Trophoblast cell (in vitro differentiated cells and primary cell): ENCODE results near the gene GLMP.

Experiments
- DNase-seq, 2 donors: peaks; one replicate each; pipeline ENCODE4 v3.0.0-alpha.2; 2016
- H2AFZ ChIP-seq: 2 replicates; pipeline ENCODE4 v1.6.1; 2013; ENCODE audit warnings: low read length, moderate library complexity, mild to moderate bottlenecking; ENCODE audit not compliant: insufficient read depth, poor library complexity
- H2AK5ac ChIP-seq: 2 replicates; pipeline ENCODE4 v1.6.1; 2013; ENCODE audit warnings: mild to moderate bottlenecking, low read length
- H2BK120ac ChIP-seq: 2 replicates; pipeline ENCODE4 v1.6.1; 2013; ENCODE audit warnings: low read length, mild to moderate bottlenecking, moderate library complexity; ENCODE audit not compliant: insufficient read depth, poor library complexity
- H2BK12ac ChIP-seq: 2 replicates; pipeline ENCODE4 v1.6.1; 2013; ENCODE audit warnings: mild to moderate bottlenecking, low read length, moderate library complexity
- H2BK5ac ChIP-seq: 2 replicates; pipeline ENCODE4 v1.6.1; 2013; ENCODE audit warnings: low read length, low read depth, moderate library complexity, mild to moderate bottlenecking; ENCODE audit not compliant: poor library complexity
- H3K14ac ChIP-seq: 2 replicates; pipeline ENCODE4 v1.6.1; 2013; ENCODE audit warnings: mild to moderate bottlenecking, low read length
- H3K18ac ChIP-seq: 2 replicates; pipeline ENCODE4 v1.6.1; 2013; ENCODE audit warnings: mild to moderate bottlenecking, low read length
- H3K23ac ChIP-seq: 2 replicates; pipeline ENCODE4 v1.6.1; 2013; ENCODE audit warnings: low read length
- H3K27ac ChIP-seq: 2 replicates; pipeline ENCODE4 v1.5.1; 2013; ENCODE audit warnings: low read depth, mild to moderate bottlenecking, inconsistent platforms, low read length, moderate library complexity
- H3K27me3 ChIP-seq: 2 replicates; pipeline ENCODE4 v1.6.1; 2013; ENCODE audit warnings: inconsistent platforms, mild to moderate bottlenecking, low read length, moderate library complexity; ENCODE audit not compliant: insufficient read depth
- H3K36me3 ChIP-seq, 2 experiments: 1 replicate in 1 of 2; 2 replicates in 1 of 2; pipeline ENCODE4 v1.6.1; 2013; ENCODE audit warnings: low read length in 2 of 2, mild to moderate bottlenecking in 2 of 2, moderate library complexity in 1 of 2; ENCODE audit not compliant: insufficient read depth in 2 of 2, control insufficient read depth in 1 of 2
- H3K4ac ChIP-seq: 2 replicates; pipeline ENCODE4 v1.6.1; 2013; ENCODE audit warnings: low read depth, mild to moderate bottlenecking, low read length, moderate library complexity
- H3K4me1 ChIP-seq, 2 experiments: 1 replicate in 1 of 2; 2 replicates in 1 of 2; pipeline ENCODE4 v1.6.1; 2013; ENCODE audit warnings: low read length in 2 of 2, mild to moderate bottlenecking in 2 of 2, moderate library complexity in 1 of 2; ENCODE audit not compliant: insufficient read depth in 2 of 2, control insufficient read depth in 1 of 2
- H3K4me2 ChIP-seq: 2 replicates; pipeline ENCODE4 v1.6.1; 2013; ENCODE audit warnings: inconsistent platforms, mild to moderate bottlenecking, low read length, moderate library complexity
- H3K4me3 ChIP-seq: 2 replicates; pipeline ENCODE4 v1.5.1; 2013; ENCODE audit warnings: mild to moderate bottlenecking, low read depth, low read length, inconsistent platforms
- H3K79me1 ChIP-seq: one replicate; pipeline ENCODE4 v1.6.1; 2013; ENCODE audit warnings: low read length
- H3K79me2 ChIP-seq: 2 replicates; pipeline ENCODE4 v1.6.1; 2013; ENCODE audit warnings: low read length, mild to moderate bottlenecking; ENCODE audit not compliant: control insufficient read depth, insufficient read depth, poor library complexity
- H3K9ac ChIP-seq: 2 replicates; pipeline ENCODE4 v1.6.1; 2013; ENCODE audit warnings: mild to moderate bottlenecking, low read length
- H3K9me3 ChIP-seq: 2 replicates; pipeline ENCODE4 v1.6.1; 2013; ENCODE audit warnings: low read depth, mild to moderate bottlenecking, control low read depth, inconsistent platforms, low read length; ENCODE audit not compliant: insufficient read depth
- H4K12ac ChIP-seq: 2 replicates; pipeline ENCODE4 v1.6.1; 2013; ENCODE audit warnings: low read depth, mild to moderate bottlenecking, low read length, moderate library complexity
- H4K8ac ChIP-seq: 2 replicates; pipeline ENCODE4 v1.6.1; 2013; ENCODE audit warnings: low read depth, mild to moderate bottlenecking, low read length, moderate library complexity
- H4K91ac ChIP-seq: one replicate; pipeline ENCODE4 v1.6.1; 2013; ENCODE audit warnings: low read depth, mild to moderate bottlenecking, low read length, moderate library complexity
- whole genome bisulfite sequencing: extraction: QIAGEN DNeasy Blood & Tissue Kit; methylation state at CpG from one replicate; pipeline ENCODE4 v1.1.7; 2013; ENCODE audit warnings: missing lambda C conversion rate; ENCODE audit not compliant: insufficient read length, insufficient coverage; ENCODE audit errors: extremely low coverage; 5-methylcytosine and 5-hydroxymethylcytosine counted together

Gene GLMP

DNA sequence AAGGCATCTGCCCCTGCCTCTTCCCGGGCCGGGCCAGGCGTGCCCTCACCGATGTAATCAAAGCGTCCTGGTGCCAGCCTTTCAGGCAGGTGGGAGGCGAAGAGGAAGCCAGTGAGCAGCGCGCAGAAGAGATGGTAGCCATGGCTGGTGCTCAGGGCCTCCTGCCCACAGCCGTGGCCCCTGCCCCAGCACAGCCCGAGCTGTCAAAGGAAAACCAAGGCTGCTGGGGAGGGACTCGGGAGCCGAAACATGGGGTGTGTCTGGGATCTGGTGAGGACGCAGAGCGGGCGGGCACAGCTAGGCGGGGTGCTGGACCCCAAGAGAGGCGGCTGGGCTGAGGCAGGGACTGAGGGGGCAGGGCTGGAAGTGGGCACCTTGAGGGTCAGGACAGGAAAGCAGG, 50.8 kb downstream of the GLMP start:
- Histone ChIP-seq H3K27ac (no peak overlapping the region), H3K79me2 (no peaks in the 10 kb centered on the region), H4K8ac (no peak overlapping the region), H2BK120ac (no peak overlapping the region), H3K23ac (no peak overlapping the region), H2BK12ac (no peak overlapping the region), H3K9me3 (peaks cover 2% of the 10 kb centered on the region), H3K18ac (no peak overlapping the region), H3K4me3 (no peak overlapping the region), H3K4me1 (peaks cover 1 to 2% of the 10 kb centered on the region in 2 experiments), H3K14ac (no peak overlapping the region), H2AK5ac (no peak overlapping the region), H3K9ac (no peak overlapping the region), H3K79me1 (no peaks in the 10 kb centered on the region), H3K27me3 (no peaks in the 10 kb centered on the region), H3K4me2 (no peak overlapping the region), H4K91ac (no peak overlapping the region), H2AFZ (no peak overlapping the region), H2BK5ac (no peak overlapping the region), H3K4ac (no peak overlapping the region), H4K12ac (no peak overlapping the region), H3K36me3 (peaks cover 15 to 22% of the 10 kb centered on the region in 2 experiments)
- no CpG with 5 or more reads among the region's 17 CpGs for WGBS
- DNase-seq: no peak

DNA sequence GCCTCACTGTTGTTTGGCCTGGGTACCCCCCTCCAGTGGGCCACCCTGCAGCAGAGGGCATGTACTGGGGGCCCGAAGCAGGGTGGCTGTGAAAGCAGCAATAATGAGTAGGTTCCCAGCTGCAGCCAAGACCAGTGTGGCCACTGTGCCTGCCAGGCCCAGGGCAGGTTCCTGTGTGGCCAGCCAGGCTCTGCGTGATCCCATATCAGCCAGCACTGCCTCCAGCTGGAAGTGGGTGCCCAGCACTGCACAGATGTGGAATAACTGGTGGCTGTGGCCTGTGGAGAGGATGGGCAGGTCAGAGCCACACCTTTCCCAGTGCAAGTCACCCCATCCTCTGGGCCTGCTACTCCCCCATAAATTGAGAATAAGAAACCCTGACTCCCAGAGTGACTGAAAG, 51.4 kb downstream of the GLMP start:
- Histone ChIP-seq H3K4me2 (no peak overlapping the region), H2BK120ac (no peak overlapping the region), H4K12ac (no peak overlapping the region), H3K14ac (no peak overlapping the region), H3K27ac (no peak overlapping the region), H3K27me3 (no peaks in the 10 kb centered on the region), H3K9ac (no peak overlapping the region), H2BK5ac (no peak overlapping the region), H3K23ac (no peak overlapping the region), H3K36me3 (peaks cover 15 to 20% of the 10 kb centered on the region in 2 experiments), H4K91ac (no peak overlapping the region), H3K9me3 (peaks cover 2% of the 10 kb centered on the region), H3K4me1 (no peaks in the 10 kb centered on the region), H3K18ac (no peak overlapping the region), H2BK12ac (no peak overlapping the region), H2AFZ (no peak overlapping the region), H3K79me1 (no peaks in the 10 kb centered on the region), H4K8ac (no peak overlapping the region), H3K4ac (no peak overlapping the region), H2AK5ac (no peak overlapping the region), H3K79me2 (no peaks in the 10 kb centered on the region), H3K4me3 (no peak overlapping the region)
- no CpG with 5 or more reads among the region's 2 CpGs for WGBS
- DNase-seq: no peak

DNA sequence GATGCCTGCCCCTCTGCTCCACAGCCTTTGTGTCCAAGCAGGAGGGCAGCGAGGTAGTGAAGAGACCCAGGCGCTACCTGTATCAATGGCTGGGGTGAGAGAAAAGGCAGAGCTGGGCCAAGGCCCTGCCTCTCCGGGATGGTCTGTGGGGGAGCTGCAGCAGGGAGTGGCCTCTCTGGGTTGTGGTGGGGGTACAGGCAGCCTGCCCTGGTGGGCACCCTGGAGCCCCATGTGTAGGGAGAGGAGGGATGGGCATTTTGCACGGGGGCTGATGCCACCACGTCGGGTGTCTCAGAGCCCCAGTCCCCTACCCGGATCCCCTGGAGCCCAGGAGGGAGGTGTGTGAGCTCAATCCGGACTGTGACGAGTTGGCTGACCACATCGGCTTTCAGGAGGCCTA, 52.7 kb downstream of the GLMP start:
- no peak overlapping the region for H3K27ac ChIP-seq
- peaks cover 2% of the 10 kb centered on the region for H3K9me3 ChIP-seq
- no peak overlapping the region for H2BK120ac ChIP-seq
- no peaks in the 10 kb centered on the region for H3K27me3 ChIP-seq
- no peak overlapping the region for H3K18ac ChIP-seq
- H2BK12ac ChIP-seq: no peak overlapping the region
- no peaks in the 10 kb centered on the region for H3K79me1 ChIP-seq
- no peak overlapping the region for H3K4ac ChIP-seq
- H4K91ac ChIP-seq: no peak overlapping the region
- H3K4me3 ChIP-seq: no peak overlapping the region
- DNase-seq: no peak
- H3K9ac ChIP-seq: no peak overlapping the region
- H2BK5ac ChIP-seq: no peak overlapping the region
- no peak overlapping the region for H2AK5ac ChIP-seq
- no peak overlapping the region for H3K14ac ChIP-seq
- no CpG with 5 or more reads among the region's 10 CpGs for WGBS
- H4K8ac ChIP-seq: no peak overlapping the region
- H3K79me2 ChIP-seq: no peaks in the 10 kb centered on the region
- no peak overlapping the region for H3K4me2 ChIP-seq
- no peaks in the 10 kb centered on the region for H3K4me1 ChIP-seq
- H4K12ac ChIP-seq: no peak overlapping the region
- no peak overlapping the region for H3K23ac ChIP-seq
- H2AFZ ChIP-seq: no peak overlapping the region
- peaks cover 15 to 19% of the 10 kb centered on the region in 2 experiments for H3K36me3 ChIP-seq
